Measurements from ENCODE around the gene SENP7.

DNA sequence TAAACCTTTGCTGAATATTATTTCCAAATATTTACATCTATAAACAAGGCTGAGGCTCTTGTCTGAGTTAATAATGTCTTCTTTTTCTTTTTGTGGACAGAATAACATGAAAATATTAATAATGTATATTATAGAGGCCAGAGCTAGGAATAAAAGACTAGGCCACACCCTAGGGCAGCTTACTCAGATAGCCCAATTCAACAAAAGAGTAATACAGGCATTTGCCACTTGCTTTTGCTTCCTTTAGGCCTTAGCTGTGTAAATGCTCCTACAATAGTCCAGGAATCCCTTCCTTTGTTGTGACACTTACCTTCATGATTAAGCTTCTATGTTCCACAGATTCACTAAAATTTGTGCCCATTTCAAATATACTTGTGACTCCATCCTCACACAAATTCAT, 209.2 kb downstream of the SENP7 start:
- TF ChIP-seq CTCF (IDR thresholded peaks at IDR 0.05; ENCODE audit: low read length) (no peak), EZH2 (IDR thresholded peaks at IDR 0.05; ENCODE audit: borderline replicate concordance, low read length) (no peak)
